GM23338 (cell line): ENCODE results near the gene IQCE. TPM values are rescaled to one million over a fixed set of nuclear protein-coding genes. Genes with fewer than 3 reads are reported as not detected.

Source experiments
- ATAC-seq: fragments of 200-7000 bp; cut with Tn5 transposase; 3 replicates; pipeline ENCODE4 v1.9.1; 2020
- DNase-seq: peaks from one replicate; pipeline ENCODE4 v3.0.0-alpha.2; 2015; ENCODE audit warnings: low spot score
- H2AFZ ChIP-seq: fragments of 200-600 bp; sonication (generic); 2 replicates; pipeline ENCODE4 v1.8.0; 2016; ENCODE audit warnings: antibody characterized with exemption, mild to moderate bottlenecking, moderate library complexity
- H3F3A ChIP-seq: fragments of 200-600 bp; sonication (generic); replicated peaks from 2 replicates; pipeline ENCODE4 v1.8.0; 2017; ENCODE audit warnings: antibody characterized with exemption, mixed run types, low read depth
- H3K27ac ChIP-seq: fragments of 200-600 bp; sonication (generic); 2 replicates; pipeline ENCODE4 v1.6.1; 2016; ENCODE audit warnings: low read depth
- H3K27me3 ChIP-seq: fragments of 200-600 bp; sonication (generic); 2 replicates; pipeline ENCODE4 v1.8.0; 2016; ENCODE audit warnings: mild to moderate bottlenecking, mixed run types, moderate library complexity; ENCODE audit not compliant: insufficient read depth
- H3K36me3 ChIP-seq: fragments of 200-600 bp; sonication (generic); 2 replicates; pipeline ENCODE4 v1.8.0; 2016; ENCODE audit warnings: mild to moderate bottlenecking; ENCODE audit not compliant: insufficient read depth
- H3K4me1 ChIP-seq: fragments of 200-600 bp; sonication (generic); 2 replicates; pipeline ENCODE4 v1.8.0; 2016; ENCODE audit warnings: mild to moderate bottlenecking, moderate library complexity; ENCODE audit not compliant: insufficient read depth
- H3K4me2 ChIP-seq: fragments of 200-600 bp; sonication (generic); 2 replicates; pipeline ENCODE4 v1.7.1; 2017; ENCODE audit warnings: mixed run types
- H3K4me3 ChIP-seq: fragments of 200-600 bp; sonication (generic); 2 replicates; pipeline ENCODE4 v1.6.1; 2016; ENCODE audit warnings: mixed run types
- H3K79me2 ChIP-seq: fragments of 200-600 bp; sonication (generic); replicated peaks from 2 replicates; pipeline ENCODE4 v1.8.0; 2017; ENCODE audit warnings: mild to moderate bottlenecking; ENCODE audit not compliant: insufficient read depth
- H3K9me2 ChIP-seq: fragments of 200-600 bp; sonication (generic); 2 replicates; pipeline ENCODE4 v1.8.0; 2017; ENCODE audit not compliant: insufficient read depth
- H4K20me1 ChIP-seq: fragments of 200-600 bp; sonication (generic); replicated peaks from 2 replicates; pipeline ENCODE4 v1.8.0; 2017; ENCODE audit warnings: mild to moderate bottlenecking; ENCODE audit not compliant: insufficient read depth
- H3K27ac Mint-ChIP-seq: 2 replicates; pipeline ENCODE4 v1.8.0; 2020; ENCODE audit warnings: inconsistent platforms, mild to moderate bottlenecking, moderate library complexity, mixed read lengths
- H3K27me3 Mint-ChIP-seq: 3 replicates; pipeline ENCODE4 v1.8.0; 2022; ENCODE audit warnings: low read depth, mild to moderate bottlenecking, moderate library complexity, mixed read lengths, inconsistent platforms; ENCODE audit not compliant: insufficient read depth, poor library complexity
- H3K36me3 Mint-ChIP-seq: 3 replicates; pipeline ENCODE4 v1.8.0; 2021; ENCODE audit warnings: low read depth, mild to moderate bottlenecking, inconsistent platforms, moderate library complexity, mixed read lengths
- H3K4me1 Mint-ChIP-seq: 3 replicates; pipeline ENCODE4 v1.8.0; 2020; ENCODE audit warnings: mild to moderate bottlenecking, inconsistent platforms, mixed read lengths
- H3K4me3 Mint-ChIP-seq: 3 replicates; pipeline ENCODE4 v1.8.0; 2021; ENCODE audit warnings: moderate library complexity, mild to moderate bottlenecking, inconsistent platforms, mixed read lengths
- H3K9me3 Mint-ChIP-seq: 3 replicates; pipeline ENCODE4 v1.8.0; 2020; ENCODE audit warnings: moderate library complexity, mild to moderate bottlenecking, inconsistent platforms, mixed read lengths
- CREB1 ChIP-seq: fragments of 250-450 bp; sonication (Bioruptor Pico); IDR thresholded peaks from 2 replicates; pipeline ENCODE4 v1.5.0; 2020; ENCODE audit warnings: low read depth, mild to moderate bottlenecking, moderate library complexity
- EZH2phosphoT487 ChIP-seq: fragments of 200-600 bp; sonication (generic); IDR thresholded peaks from one replicate; pipeline ENCODE4 v1.8.1; 2018; ENCODE audit warnings: antibody characterized with exemption; ENCODE audit not compliant: unreplicated experiment
- JUNB ChIP-seq: IDR thresholded peaks from one replicate; pipeline ENCODE4 v1.6.1; 2016; ENCODE audit warnings: antibody characterized with exemption; ENCODE audit not compliant: unreplicated experiment
- NANOG ChIP-seq: IDR thresholded peaks from 2 replicates; pipeline ENCODE4 v1.6.1; 2016; ENCODE audit warnings: antibody characterized with exemption, borderline replicate concordance
- POLR2AphosphoS5 ChIP-seq: IDR thresholded peaks from 2 replicates; pipeline ENCODE4 v1.6.1; 2016; ENCODE audit warnings: antibody characterized with exemption, low read depth
- STAT1 ChIP-seq: IDR thresholded peaks from one replicate; pipeline ENCODE4 v1.6.1; 2016; ENCODE audit warnings: antibody characterized with exemption; ENCODE audit not compliant: unreplicated experiment
- ZNF114 ChIP-seq: fragments of 250-450 bp; sonication (Bioruptor Pico); IDR thresholded peaks from 2 replicates; pipeline ENCODE4 v1.5.0; 2020; ENCODE audit warnings: mild to moderate bottlenecking, moderate library complexity
- ZNF331 ChIP-seq: fragments of 250-450 bp; sonication (Bioruptor Pico); IDR thresholded peaks from 2 replicates; pipeline ENCODE4 v1.5.0; 2020; ENCODE audit warnings: low read depth, mild to moderate bottlenecking, moderate library complexity
- polyA plus RNA-seq: library from polyadenylated mRNA; unstranded; fragments of >200 nt; fragmentation: Nextera tagmentation; extraction: Ambion mirVana; gene quantifications from 2 replicates; pipeline ENCODE4 v1.2.1, GENCODE V29; 2016
- total RNA-seq: library from RNA; depleted of rRNA; stranded (reverse); fragments of >200 nt; shearing (Covaris generic); gene quantifications from 2 replicates; pipeline ENCODE4 v1.2.3, GENCODE V29; 2014
- TF ChIP-seq, protein P1 (sequence below): IDR thresholded peaks from one replicate; pipeline ENCODE4 v1.6.1; 2018; ENCODE audit warnings: antibody characterized with exemption; ENCODE audit not compliant: unreplicated experiment
- TF ChIP-seq, protein P2 (sequence below): fragments of 250-450 bp; sonication (Bioruptor Pico); IDR thresholded peaks from 2 replicates; pipeline ENCODE4 v1.5.0; 2020; ENCODE audit warnings: mild to moderate bottlenecking, moderate library complexity
- TF ChIP-seq, protein P3 (sequence below), 2 experiments: fragments of 200-600 bp in 1 of 2; sonication (generic) in 1 of 2; conservative IDR thresholded peaks; 2 replicates each; pipeline versions ENCODE4 v1.5.1 to v1.6.1; 2016 to 2017; ENCODE audit warnings: antibody characterized with exemption in 2 of 2, low read depth in 2 of 2, mild to moderate bottlenecking in 2 of 2, moderate library complexity in 1 of 2

The IQCE gene
- total and polyA plus RNA-seq, 2 experiments from 2014 or later = 5.0 to 7.7 TPM

DNA sequence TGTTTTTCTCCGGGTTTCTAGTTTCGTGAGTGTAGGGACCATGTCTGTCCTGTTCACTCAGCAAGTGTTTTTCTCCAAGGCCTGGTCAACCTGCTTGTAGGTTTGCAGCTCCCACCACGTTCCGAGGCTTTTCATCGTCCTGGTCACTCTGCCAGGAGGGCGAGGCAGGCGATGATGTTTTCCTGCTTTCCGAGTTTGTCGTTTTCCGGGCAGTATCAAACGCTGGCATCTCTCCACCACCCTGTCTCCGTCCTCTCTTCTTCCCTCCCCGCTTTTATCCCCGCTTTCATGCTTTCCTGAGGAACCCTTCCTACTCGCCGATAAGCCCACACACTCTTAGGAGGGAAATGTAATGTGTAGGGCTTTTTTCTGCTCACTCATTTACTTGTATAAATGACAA lies 11.2 kb downstream of the IQCE start (continued):
- TF ChIP-seq, protein P1, sequence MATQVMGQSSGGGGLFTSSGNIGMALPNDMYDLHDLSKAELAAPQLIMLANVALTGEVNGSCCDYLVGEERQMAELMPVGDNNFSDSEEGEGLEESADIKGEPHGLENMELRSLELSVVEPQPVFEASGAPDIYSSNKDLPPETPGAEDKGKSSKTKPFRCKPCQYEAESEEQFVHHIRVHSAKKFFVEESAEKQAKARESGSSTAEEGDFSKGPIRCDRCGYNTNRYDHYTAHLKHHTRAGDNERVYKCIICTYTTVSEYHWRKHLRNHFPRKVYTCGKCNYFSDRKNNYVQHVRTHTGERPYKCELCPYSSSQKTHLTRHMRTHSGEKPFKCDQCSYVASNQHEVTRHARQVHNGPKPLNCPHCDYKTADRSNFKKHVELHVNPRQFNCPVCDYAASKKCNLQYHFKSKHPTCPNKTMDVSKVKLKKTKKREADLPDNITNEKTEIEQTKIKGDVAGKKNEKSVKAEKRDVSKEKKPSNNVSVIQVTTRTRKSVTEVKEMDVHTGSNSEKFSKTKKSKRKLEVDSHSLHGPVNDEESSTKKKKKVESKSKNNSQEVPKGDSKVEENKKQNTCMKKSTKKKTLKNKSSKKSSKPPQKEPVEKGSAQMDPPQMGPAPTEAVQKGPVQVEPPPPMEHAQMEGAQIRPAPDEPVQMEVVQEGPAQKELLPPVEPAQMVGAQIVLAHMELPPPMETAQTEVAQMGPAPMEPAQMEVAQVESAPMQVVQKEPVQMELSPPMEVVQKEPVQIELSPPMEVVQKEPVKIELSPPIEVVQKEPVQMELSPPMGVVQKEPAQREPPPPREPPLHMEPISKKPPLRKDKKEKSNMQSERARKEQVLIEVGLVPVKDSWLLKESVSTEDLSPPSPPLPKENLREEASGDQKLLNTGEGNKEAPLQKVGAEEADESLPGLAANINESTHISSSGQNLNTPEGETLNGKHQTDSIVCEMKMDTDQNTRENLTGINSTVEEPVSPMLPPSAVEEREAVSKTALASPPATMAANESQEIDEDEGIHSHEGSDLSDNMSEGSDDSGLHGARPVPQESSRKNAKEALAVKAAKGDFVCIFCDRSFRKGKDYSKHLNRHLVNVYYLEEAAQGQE = no peak
- TF ChIP-seq JUNB = no peak
- TF ChIP-seq, protein P2, sequence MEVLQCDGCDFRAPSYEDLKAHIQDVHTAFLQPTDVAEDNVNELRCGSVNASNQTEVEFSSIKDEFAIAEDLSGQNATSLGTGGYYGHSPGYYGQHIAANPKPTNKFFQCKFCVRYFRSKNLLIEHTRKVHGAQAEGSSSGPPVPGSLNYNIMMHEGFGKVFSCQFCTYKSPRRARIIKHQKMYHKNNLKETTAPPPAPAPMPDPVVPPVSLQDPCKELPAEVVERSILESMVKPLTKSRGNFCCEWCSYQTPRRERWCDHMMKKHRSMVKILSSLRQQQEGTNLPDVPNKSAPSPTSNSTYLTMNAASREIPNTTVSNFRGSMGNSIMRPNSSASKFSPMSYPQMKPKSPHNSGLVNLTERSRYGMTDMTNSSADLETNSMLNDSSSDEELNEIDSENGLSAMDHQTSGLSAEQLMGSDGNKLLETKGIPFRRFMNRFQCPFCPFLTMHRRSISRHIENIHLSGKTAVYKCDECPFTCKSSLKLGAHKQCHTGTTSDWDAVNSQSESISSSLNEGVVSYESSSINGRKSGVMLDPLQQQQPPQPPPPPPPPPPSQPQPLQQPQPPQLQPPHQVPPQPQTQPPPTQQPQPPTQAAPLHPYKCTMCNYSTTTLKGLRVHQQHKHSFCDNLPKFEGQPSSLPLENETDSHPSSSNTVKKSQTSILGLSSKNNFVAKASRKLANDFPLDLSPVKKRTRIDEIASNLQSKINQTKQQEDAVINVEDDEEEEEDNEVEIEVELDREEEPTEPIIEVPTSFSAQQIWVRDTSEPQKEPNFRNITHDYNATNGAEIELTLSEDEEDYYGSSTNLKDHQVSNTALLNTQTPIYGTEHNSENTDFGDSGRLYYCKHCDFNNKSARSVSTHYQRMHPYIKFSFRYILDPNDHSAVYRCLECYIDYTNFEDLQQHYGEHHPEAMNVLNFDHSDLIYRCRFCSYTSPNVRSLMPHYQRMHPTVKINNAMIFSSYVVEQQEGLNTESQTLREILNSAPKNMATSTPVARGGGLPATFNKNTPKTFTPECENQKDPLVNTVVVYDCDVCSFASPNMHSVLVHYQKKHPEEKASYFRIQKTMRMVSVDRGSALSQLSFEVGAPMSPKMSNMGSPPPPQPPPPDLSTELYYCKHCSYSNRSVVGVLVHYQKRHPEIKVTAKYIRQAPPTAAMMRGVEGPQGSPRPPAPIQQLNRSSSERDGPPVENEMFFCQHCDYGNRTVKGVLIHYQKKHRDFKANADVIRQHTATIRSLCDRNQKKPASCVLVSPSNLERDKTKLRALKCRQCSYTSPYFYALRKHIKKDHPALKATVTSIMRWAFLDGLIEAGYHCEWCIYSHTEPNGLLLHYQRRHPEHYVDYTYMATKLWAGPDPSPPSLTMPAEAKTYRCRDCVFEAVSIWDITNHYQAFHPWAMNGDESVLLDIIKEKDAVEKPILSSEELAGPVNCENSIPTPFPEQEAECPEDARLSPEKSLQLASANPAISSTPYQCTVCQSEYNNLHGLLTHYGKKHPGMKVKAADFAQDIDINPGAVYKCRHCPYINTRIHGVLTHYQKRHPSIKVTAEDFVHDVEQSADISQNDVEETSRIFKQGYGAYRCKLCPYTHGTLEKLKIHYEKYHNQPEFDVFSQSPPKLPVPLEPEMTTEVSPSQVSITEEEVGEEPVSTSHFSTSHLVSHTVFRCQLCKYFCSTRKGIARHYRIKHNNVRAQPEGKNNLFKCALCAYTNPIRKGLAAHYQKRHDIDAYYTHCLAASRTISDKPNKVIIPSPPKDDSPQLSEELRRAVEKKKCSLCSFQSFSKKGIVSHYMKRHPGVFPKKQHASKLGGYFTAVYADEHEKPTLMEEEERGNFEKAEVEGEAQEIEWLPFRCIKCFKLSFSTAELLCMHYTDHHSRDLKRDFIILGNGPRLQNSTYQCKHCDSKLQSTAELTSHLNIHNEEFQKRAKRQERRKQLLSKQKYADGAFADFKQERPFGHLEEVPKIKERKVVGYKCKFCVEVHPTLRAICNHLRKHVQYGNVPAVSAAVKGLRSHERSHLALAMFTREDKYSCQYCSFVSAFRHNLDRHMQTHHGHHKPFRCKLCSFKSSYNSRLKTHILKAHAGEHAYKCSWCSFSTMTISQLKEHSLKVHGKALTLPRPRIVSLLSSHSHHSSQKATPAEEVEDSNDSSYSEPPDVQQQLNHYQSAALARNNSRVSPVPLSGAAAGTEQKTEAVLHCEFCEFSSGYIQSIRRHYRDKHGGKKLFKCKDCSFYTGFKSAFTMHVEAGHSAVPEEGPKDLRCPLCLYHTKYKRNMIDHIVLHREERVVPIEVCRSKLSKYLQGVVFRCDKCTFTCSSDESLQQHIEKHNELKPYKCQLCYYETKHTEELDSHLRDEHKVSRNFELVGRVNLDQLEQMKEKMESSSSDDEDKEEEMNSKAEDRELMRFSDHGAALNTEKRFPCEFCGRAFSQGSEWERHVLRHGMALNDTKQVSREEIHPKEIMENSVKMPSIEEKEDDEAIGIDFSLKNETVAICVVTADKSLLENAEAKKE (CRISPR knock-in tag) = no peak
- TF ChIP-seq POLR2AphosphoS5 = no peak
- no peak for TF ChIP-seq CREB1

DNA sequence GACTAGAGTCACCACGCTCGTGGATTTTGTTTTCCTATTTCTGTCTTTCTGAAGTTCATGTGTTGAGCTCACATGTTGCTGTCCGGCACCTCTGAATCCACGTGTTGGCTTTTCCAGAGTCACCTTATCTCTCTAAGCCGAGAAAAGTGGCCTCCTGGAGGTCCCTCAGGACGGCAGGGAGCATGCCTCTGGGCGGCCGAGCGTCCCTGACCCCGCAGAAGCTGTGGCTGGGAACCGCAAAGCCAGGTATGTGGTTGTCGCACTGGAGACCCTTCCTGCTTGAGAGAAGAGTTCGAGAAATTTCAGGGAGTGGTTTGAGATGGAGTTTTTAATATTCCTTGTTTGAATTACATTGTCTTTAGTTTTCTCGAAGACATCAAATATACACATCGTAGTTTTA lies 12.6 kb downstream of the IQCE start:
- H3K27me3 ChIP-seq = no peaks in the 10 kb centered on the region
- no peak for DNase-seq
- Mint-ChIP-seq H3K9me3 (no peaks in the 10 kb centered on the region), H3K27ac (no peak overlapping the region), H3K36me3 (no peaks in the 10 kb centered on the region; the same call in 2 of the 3 replicates), H3K27me3 (peaks cover 8% of the 10 kb centered on the region), H3K4me1 (peaks cover 11% of the 10 kb centered on the region), H3K4me3 (no peak overlapping the region)
- H3F3A ChIP-seq = peaks cover 12% of the 10 kb centered on the region; the same call in 1 of the 2 replicates
- ATAC-seq = no peak
- H3K4me2 ChIP-seq = no peak overlapping the region
- H3K9me2 ChIP-seq = no peaks in the 10 kb centered on the region
- no peaks in the 10 kb centered on the region for H4K20me1 ChIP-seq
- no peaks in the 10 kb centered on the region; the same call in 1 of the 2 replicates for H3K4me1 ChIP-seq
- no peak overlapping the region for H2AFZ ChIP-seq
- H3K4me3 ChIP-seq = no peak overlapping the region
- no peaks in the 10 kb centered on the region for H3K36me3 ChIP-seq
- H3K79me2 ChIP-seq = no peaks in the 10 kb centered on the region
- H3K27ac ChIP-seq = no peak overlapping the region
- TF ChIP-seq ZNF114 (no peak), POLR2AphosphoS5 (no peak), STAT1 (no peak), EZH2phosphoT487 (no peak), ZNF331 (no peak), NANOG (no peak)
- TF ChIP-seq, protein P1 = no peak
- TF ChIP-seq, protein P3, sequence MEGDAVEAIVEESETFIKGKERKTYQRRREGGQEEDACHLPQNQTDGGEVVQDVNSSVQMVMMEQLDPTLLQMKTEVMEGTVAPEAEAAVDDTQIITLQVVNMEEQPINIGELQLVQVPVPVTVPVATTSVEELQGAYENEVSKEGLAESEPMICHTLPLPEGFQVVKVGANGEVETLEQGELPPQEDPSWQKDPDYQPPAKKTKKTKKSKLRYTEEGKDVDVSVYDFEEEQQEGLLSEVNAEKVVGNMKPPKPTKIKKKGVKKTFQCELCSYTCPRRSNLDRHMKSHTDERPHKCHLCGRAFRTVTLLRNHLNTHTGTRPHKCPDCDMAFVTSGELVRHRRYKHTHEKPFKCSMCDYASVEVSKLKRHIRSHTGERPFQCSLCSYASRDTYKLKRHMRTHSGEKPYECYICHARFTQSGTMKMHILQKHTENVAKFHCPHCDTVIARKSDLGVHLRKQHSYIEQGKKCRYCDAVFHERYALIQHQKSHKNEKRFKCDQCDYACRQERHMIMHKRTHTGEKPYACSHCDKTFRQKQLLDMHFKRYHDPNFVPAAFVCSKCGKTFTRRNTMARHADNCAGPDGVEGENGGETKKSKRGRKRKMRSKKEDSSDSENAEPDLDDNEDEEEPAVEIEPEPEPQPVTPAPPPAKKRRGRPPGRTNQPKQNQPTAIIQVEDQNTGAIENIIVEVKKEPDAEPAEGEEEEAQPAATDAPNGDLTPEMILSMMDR (conservative IDR thresholded peaks at IDR 0.05; ENCODE audit: low read depth in 2 of 2) = no peak
